Vagina (tissue), 2 donors: ENCODE data around the gene PPARA. TPM values are rescaled to one million over a fixed set of nuclear protein-coding genes. Genes with fewer than 3 reads are reported as not detected.

Source experiments
- DNase-seq, 2 donors: peaks; one replicate each; pipeline ENCODE4 v3.0.0-alpha.2; 2017; ENCODE audit errors: extremely low spot score in 2 of 2
- H3K27ac ChIP-seq: fragments of 200-600 bp; sonication (generic); one replicate; pipeline ENCODE4 v1.5.1; 2019
- H3K27me3 ChIP-seq: fragments of 200-600 bp; sonication (generic); one replicate; pipeline ENCODE4 v1.5.1; 2019
- H3K36me3 ChIP-seq, 2 donors: fragments of 200-600 bp; sonication (generic); one replicate each; pipeline ENCODE4 v1.5.1; 2017 to 2019
- H3K4me1 ChIP-seq: fragments of 200-600 bp; sonication (generic); one replicate; pipeline ENCODE4 v1.5.1; 2019
- H3K4me3 ChIP-seq, 2 donors: fragments of 200-600 bp; sonication (generic); 1 replicate in 1 of 2; 2 replicates in 1 of 2; pipeline ENCODE4 v1.5.1; 2016 to 2019
- H3K9me3 ChIP-seq: fragments of 200-600 bp; sonication (generic); one replicate; pipeline ENCODE4 v1.5.1; 2019
- POLR2A ChIP-seq, 2 donors: fragments of 450-650 bp; IDR thresholded peaks; one replicate each; pipeline ENCODE4 v1.6.1; 2017; ENCODE audit warnings: antibody characterized with exemption in 2 of 2, mild to moderate bottlenecking in 2 of 2, moderate library complexity in 2 of 2
- POLR2AphosphoS5 ChIP-seq, 2 donors: sonication (generic); formaldehyde crosslinking; IDR thresholded peaks; one replicate each; pipeline ENCODE4 v1.9.0; 2017; ENCODE audit warnings: antibody characterized with exemption in 2 of 2, mild to moderate bottlenecking in 2 of 2, low read depth in 1 of 2; ENCODE audit not compliant: insufficient read depth in 1 of 2
- intact Hi-C: fragments of 100-400 bp; cut with DNase I; formaldehyde crosslinking; loops from one replicate; pipeline ENCODE4 v1.15.1; 2023
- total RNA-seq: library from RNA; depleted of rRNA; stranded (reverse); fragments of >200 nt; gene quantifications from one replicate; pipeline ENCODE4 v1.2.3, GENCODE V29; 2016
- TF ChIP-seq, protein P1 (sequence below), 3 experiments: fragments of 450-650 bp in 2 of 3; fragments of 200-600 bp in 1 of 3; sonication (generic) in 1 of 3; IDR thresholded peaks; one replicate each; pipeline ENCODE4 v1.5.1; 2017 to 2019; ENCODE audit warnings: antibody characterized with exemption in 3 of 3, mild to moderate bottlenecking in 2 of 3, moderate library complexity in 2 of 3

PPARA gene
- total RNA-seq, 1 donor from 2014 or later = 13.5 TPM

DNA sequence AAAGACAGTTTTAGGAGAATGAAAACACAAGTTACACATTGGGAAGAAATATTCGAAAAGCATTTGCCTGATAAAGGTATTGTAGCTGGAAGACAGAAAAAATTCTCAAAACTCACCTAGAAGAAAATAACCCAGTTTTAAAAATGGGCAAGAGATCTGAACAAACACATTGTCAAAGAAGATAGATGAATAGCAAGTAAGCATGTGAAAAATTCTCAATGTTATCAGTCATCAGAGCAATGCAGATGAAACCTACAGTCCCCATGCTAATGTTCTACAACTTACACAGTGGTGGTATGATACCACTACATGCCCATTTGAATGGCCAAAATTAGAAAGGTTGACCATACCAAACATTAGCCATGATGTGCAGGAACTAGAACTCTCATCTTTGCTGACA lies 29.4 kb downstream of the PPARA start:
- Histone ChIP-seq H3K4me3 (no peak overlapping the region), H3K36me3 (peaks cover 0 to 42% of the 10 kb centered on the region in 2 donors), H3K9me3 (peaks cover 17% of the 10 kb centered on the region), H3K27me3 (no peaks in the 10 kb centered on the region), H3K27ac (no peak overlapping the region), H3K4me1 (no peaks in the 10 kb centered on the region)
- DNase-seq = no peak
- TF ChIP-seq, protein P1, sequence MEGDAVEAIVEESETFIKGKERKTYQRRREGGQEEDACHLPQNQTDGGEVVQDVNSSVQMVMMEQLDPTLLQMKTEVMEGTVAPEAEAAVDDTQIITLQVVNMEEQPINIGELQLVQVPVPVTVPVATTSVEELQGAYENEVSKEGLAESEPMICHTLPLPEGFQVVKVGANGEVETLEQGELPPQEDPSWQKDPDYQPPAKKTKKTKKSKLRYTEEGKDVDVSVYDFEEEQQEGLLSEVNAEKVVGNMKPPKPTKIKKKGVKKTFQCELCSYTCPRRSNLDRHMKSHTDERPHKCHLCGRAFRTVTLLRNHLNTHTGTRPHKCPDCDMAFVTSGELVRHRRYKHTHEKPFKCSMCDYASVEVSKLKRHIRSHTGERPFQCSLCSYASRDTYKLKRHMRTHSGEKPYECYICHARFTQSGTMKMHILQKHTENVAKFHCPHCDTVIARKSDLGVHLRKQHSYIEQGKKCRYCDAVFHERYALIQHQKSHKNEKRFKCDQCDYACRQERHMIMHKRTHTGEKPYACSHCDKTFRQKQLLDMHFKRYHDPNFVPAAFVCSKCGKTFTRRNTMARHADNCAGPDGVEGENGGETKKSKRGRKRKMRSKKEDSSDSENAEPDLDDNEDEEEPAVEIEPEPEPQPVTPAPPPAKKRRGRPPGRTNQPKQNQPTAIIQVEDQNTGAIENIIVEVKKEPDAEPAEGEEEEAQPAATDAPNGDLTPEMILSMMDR (IDR thresholded peaks at IDR 0.05) = no peak
- TF ChIP-seq POLR2A (IDR thresholded peaks at IDR 0.05) = no peak
- intact Hi-C loops = no loop called here

DNA sequence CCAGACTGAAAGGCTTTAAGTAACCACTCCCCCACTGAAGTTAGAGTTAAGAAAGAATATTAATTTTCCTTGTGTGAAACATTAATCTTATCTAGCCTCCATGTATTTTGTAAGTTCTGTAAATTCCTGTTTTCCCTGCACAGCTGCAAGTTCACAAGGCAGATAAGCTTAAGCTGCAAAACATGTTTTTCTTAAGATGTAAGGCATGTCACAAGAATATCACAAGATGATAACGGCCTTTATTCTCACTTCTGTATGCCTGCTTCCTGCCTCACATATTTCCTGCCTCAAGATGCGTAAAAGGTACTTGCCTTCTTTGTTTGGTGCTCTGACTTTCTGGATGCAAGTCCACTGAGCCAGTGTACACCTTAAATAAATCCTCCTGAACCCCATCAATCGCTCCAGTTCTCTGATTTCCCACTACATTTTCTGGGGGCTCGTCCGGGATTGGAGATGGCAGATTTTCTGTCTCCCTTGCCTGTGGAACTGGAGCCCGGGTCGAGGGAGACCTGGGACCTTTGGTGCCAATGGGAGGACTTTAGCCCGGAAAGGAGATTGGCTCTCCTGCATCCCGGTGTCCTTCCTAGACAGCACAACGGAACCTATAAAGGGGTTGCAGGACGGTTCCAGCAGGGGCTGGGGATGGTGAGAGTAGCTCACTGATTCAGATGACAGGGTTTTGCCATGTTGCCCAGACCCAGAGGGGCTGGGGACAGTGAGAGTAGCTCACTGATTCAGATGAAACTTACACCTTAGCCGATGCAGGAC lies 30.2 kb downstream of the PPARA start:
- intact Hi-C loops = no loop called here
- DNase-seq = no peak
- Histone ChIP-seq H3K9me3 (peaks cover 17% of the 10 kb centered on the region), H3K36me3 (peaks cover 0 to 42% of the 10 kb centered on the region in 2 donors), H3K27ac (no peak overlapping the region), H3K4me1 (no peaks in the 10 kb centered on the region), H3K27me3 (no peaks in the 10 kb centered on the region), H3K4me3 (no peak overlapping the region)
- TF ChIP-seq, protein P1 (IDR thresholded peaks at IDR 0.05) = no peak
- TF ChIP-seq POLR2AphosphoS5 (IDR thresholded peaks at IDR 0.05; ENCODE audit: insufficient read depth in 1 of 2, low read depth in 1 of 2) = no peak
- TF ChIP-seq POLR2A (IDR thresholded peaks at IDR 0.05) = no peak

DNA sequence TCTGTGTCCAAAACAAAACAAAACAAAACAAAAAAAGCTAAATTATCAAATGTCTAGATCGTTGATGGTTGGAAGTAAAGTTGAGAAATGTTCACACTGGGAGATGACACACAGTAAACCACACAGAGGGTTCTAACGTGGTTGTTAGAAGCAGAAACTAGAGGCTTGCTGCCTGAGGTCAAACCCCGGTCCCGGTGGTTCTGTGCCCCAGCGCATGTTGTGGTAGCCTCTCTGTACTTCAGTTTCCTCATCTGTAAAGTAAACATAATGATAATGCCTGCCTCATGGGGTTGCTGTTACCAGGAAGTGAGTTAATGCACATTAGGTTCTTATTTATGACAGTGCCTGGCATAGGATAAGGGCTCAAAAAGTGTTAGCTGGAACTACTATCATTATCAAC lies 33.4 kb downstream of the PPARA start:
- TF ChIP-seq, protein P1 (IDR thresholded peaks at IDR 0.05) = no peak
- TF ChIP-seq POLR2AphosphoS5 (IDR thresholded peaks at IDR 0.05; ENCODE audit: insufficient read depth in 1 of 2, low read depth in 1 of 2) (no peak), POLR2A (IDR thresholded peaks at IDR 0.05) (no peak)
- DNase-seq = no peak
- H3K27me3 ChIP-seq = no peaks in the 10 kb centered on the region
- no peak overlapping the region for H3K27ac ChIP-seq
- no peaks in the 10 kb centered on the region for H3K4me1 ChIP-seq
- H3K4me3 ChIP-seq = no peak overlapping the region
- H3K36me3 ChIP-seq = peaks cover 0 to 26% of the 10 kb centered on the region in 2 donors
- intact Hi-C loops = no loop called here
- H3K9me3 ChIP-seq = peaks cover 17% of the 10 kb centered on the region

DNA sequence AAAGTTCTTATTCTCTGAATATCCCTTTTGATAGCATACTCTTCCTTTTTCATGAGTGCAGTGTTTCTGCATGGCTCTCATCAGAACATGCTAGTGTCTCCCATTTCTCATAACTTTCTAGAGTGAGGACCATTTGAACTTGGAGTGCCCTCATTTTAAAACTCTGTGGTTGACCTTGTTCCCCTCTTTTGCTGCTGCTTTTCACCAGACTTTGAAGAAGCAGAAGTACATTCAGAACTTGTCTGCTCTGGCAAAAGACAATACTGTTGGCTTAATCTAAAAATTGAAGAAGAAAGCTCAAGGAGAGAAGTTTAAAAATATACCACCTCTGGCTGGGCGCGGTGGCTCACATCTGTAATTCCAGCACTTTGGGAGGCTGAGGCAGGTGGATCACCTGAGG lies 35.0 kb downstream of the PPARA start:
- TF ChIP-seq, protein P1 (IDR thresholded peaks at IDR 0.05) = no peak
- Histone ChIP-seq H3K9me3 (peaks cover 9% of the 10 kb centered on the region), H3K4me3 (no peak overlapping the region), H3K4me1 (no peaks in the 10 kb centered on the region), H3K27ac (no peak overlapping the region), H3K27me3 (no peaks in the 10 kb centered on the region), H3K36me3 (peaks cover 0 to 17% of the 10 kb centered on the region in 2 donors)
- intact Hi-C loops = no loop called here
- DNase-seq = peak in 1 of 2 donors; percentile 3

DNA sequence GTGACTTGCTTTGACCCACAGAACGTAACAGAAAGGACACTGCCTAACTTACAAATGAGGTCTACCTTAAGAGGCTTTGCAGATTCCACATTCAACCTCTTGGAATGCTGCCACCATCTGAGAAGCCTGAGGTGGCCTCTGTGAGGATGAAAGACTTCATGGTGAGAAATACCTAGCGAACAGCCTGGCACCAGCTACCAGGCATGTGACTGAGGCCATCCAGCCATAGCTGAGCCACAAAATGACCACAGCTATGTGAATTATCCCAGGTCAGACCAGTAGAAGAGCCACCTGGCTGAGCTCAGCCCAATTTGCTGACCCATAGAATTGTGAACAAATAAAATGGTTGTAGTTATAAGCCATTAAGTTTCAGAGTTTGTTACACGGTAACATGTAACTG lies 37.5 kb downstream of the PPARA start:
- Histone ChIP-seq H3K4me3 (no peak overlapping the region), H3K27ac (no peak overlapping the region), H3K36me3 (peaks cover 0 to 5% of the 10 kb centered on the region in 2 donors), H3K27me3 (no peaks in the 10 kb centered on the region), H3K4me1 (no peaks in the 10 kb centered on the region), H3K9me3 (no peaks in the 10 kb centered on the region)
- DNase-seq = peak in 1 of 2 donors; percentile 37
- TF ChIP-seq POLR2AphosphoS5 (IDR thresholded peaks at IDR 0.05; ENCODE audit: insufficient read depth in 1 of 2, low read depth in 1 of 2) (no peak), POLR2A (IDR thresholded peaks at IDR 0.05) (no peak)
- TF ChIP-seq, protein P1 (IDR thresholded peaks at IDR 0.05) = no peak
- intact Hi-C loops = no loop called here
